ENCODE data around the gene MCTS1.
"Not testable (repeated sequence)": the region's sequence is repeated elsewhere in the genome, so short reads cannot be mapped to it uniquely, and the experiment has no call there.

DNA sequence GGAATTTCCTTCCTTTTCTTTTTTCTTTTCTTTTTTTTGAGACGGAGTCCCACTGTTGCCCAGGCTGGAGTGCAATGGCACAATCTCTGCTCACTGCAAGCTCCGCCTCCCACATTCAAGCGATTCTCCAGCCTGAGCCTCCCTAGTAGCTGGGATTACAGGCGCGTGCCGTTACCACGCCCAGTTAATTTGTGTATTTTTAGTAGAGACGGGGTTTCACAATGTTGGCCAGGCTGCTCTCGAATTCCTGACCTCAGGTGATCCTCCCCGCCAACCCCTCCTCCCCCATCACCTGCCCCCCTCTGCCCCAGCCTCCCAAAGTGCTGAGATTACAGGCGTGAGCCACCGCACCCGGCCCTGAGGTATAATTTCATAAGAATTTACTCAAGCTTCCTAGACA, 30.1 kb upstream of the MCTS1 start:
- TF ChIP-seq POLR2A (IDR thresholded peaks at IDR 0.05; ENCODE audit: low read depth, low read length): not testable (repeated sequence)
- TF ChIP-seq, protein P1, sequence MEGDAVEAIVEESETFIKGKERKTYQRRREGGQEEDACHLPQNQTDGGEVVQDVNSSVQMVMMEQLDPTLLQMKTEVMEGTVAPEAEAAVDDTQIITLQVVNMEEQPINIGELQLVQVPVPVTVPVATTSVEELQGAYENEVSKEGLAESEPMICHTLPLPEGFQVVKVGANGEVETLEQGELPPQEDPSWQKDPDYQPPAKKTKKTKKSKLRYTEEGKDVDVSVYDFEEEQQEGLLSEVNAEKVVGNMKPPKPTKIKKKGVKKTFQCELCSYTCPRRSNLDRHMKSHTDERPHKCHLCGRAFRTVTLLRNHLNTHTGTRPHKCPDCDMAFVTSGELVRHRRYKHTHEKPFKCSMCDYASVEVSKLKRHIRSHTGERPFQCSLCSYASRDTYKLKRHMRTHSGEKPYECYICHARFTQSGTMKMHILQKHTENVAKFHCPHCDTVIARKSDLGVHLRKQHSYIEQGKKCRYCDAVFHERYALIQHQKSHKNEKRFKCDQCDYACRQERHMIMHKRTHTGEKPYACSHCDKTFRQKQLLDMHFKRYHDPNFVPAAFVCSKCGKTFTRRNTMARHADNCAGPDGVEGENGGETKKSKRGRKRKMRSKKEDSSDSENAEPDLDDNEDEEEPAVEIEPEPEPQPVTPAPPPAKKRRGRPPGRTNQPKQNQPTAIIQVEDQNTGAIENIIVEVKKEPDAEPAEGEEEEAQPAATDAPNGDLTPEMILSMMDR (IDR thresholded peaks at IDR 0.05; ENCODE audit: extremely low read depth in 1 of 2, insufficient read depth in 1 of 2, low read depth in 1 of 2, low read length in 2 of 2): not testable (repeated sequence)

Measured in endothelial cell of umbilical vein (primary cell).